Body of pancreas (tissue), 4 donors: ENCODE results near the gene GET3. TPM values are rescaled to one million over a fixed set of nuclear protein-coding genes. Genes with fewer than 3 reads are reported as not detected.
"Not testable (repeated sequence)": the region's sequence is repeated elsewhere in the genome, so short reads cannot be mapped to it uniquely, and the experiment has no call there.

Source experiments
- ATAC-seq: fragments of 150-250 bp; one replicate; pipeline ENCODE4 v1.9.1; 2016
- DNase-seq, 4 donors: peaks; one replicate each; pipeline ENCODE4 v3.0.0-alpha.2; 2019
- H3K27ac ChIP-seq, 4 donors: fragments of 200-600 bp; sonication (generic); 1 replicate in 3 of 4; 2 replicates in 1 of 4; pipeline versions ENCODE4 v1.5.1 to v1.6.1; 2016 to 2019; ENCODE audit warnings: mild to moderate bottlenecking in 1 of 4, mixed read lengths in 1 of 4, moderate library complexity in 1 of 4
- H3K27me3 ChIP-seq, 2 donors: fragments of 200-600 bp; sonication (generic); one replicate each; pipeline ENCODE4 v1.6.0; 2016; ENCODE audit warnings: mild to moderate bottlenecking in 1 of 2
- H3K36me3 ChIP-seq, 2 donors: fragments of 200-600 bp; sonication (generic); replicated peaks in 1 of 2; 2 replicates each; pipeline ENCODE4 v1.5.1; 2016; ENCODE audit warnings: low read depth in 2 of 2; ENCODE audit not compliant: insufficient read depth in 1 of 2
- H3K4me1 ChIP-seq: fragments of 200-600 bp; sonication (generic); one replicate; pipeline ENCODE4 v1.6.0; 2016
- H3K4me3 ChIP-seq, 2 donors: fragments of 200-600 bp; sonication (generic); 1 replicate in 1 of 2; 2 replicates in 1 of 2; pipeline ENCODE4 v1.5.1; 2016 to 2019
- H3K9me3 ChIP-seq, 3 donors: fragments of 200-600 bp; sonication (generic); 1 replicate in 2 of 3; 2 replicates in 1 of 3; pipeline ENCODE4 v1.5.1; 2016
- POLR2A ChIP-seq, 3 donors: fragments of 450-650 bp; IDR thresholded peaks; one replicate each; pipeline ENCODE4 v1.6.1; 2016; ENCODE audit warnings: antibody characterized with exemption in 3 of 3, mild to moderate bottlenecking in 2 of 3
- whole genome bisulfite sequencing, 2 donors: methylation state at CpG; one replicate each; pipeline ENCODE4 v1.1.5; 2017; 5-methylcytosine and 5-hydroxymethylcytosine counted together
- intact Hi-C: fragments of 100-400 bp; cut with DNase I; formaldehyde crosslinking; loops from one replicate; pipeline ENCODE4 v1.15.1; 2023
- total RNA-seq, 2 donors: library from RNA; depleted of rRNA; stranded (reverse); fragments of >200 nt; gene quantifications; one replicate each; pipeline ENCODE4 v1.1.0, GENCODE V29; 2016
- TF ChIP-seq, protein P1 (sequence below), 7 experiments: fragments of 450-650 bp in 4 of 7; fragments of 200-600 bp in 3 of 7; sonication (generic) in 3 of 7; IDR thresholded peaks; one replicate each; pipeline ENCODE4 v1.5.1; 2016 to 2019; ENCODE audit warnings: antibody characterized with exemption in 7 of 7

Gene GET3
- total RNA-seq, 2 donors from 2014 or later = 13.2 to 22.8 TPM

DNA sequence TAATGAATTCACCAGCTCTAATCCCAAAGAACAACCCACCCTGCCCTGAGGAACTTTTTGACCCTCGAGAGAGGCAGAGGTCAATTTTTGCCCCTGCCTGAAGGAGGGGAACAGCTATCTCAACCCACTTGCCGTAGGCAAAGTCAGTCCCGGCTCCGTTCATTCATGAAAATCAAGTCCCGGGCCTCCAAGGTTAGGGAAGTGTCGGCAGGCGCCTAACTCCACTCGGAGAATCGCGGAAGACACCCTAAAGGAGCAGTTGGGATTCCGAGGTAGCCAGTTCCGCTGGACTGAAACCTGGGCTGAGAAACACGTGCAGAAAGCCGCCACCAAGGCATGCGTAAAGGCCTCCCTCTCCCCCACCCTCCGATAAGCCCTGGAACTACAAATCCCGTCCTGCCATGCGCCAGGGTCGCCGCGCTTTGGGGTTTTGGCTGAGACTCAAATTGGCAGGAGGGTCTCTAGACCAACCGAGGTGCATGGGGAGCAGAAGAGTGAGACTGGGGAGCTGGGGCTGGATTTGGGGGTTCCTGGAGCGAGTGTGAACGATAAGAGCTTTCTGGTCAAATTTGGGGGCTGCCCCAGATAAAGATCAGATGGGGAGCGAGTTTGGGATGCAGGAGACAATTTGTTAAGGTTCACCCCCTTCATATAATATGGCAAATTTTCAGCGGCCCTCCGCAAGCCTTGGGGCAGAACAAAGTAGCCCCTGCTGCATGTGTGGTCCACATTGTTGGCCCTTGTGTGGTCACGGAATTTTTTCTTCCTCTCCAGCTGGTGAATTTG, 13.5 kb upstream of the GET3 start, which contains the start of gene TNPO2:
TNPO2 (minus strand) TSS at position 292 of the 786 bp plus-strand sequence. CDS start 2,955 bp downstream, outside the sequence.
- no peaks in the 10 kb centered on the region for H3K36me3 ChIP-seq
- H3K27me3 ChIP-seq = no peaks in the 10 kb centered on the region
- peak within 1 kb of the TSS; percentile 53 to 93 (median 88) for H3K27ac ChIP-seq
- ATAC-seq (no peak), DNase-seq (peak; percentile 54 to 64 (median 60))
- peaks cover 37% of the 10 kb centered on the region for H3K4me1 ChIP-seq
- intact Hi-C loops = no loop called here
- WGBS, 2 donors = 4 to 5% methylated on average over 25 to 28 of the region's 28 CpGs
- TF ChIP-seq POLR2A (IDR thresholded peaks at IDR 0.05) = peak in 1 of 3 donors; percentile 14
- TF ChIP-seq, protein P1, sequence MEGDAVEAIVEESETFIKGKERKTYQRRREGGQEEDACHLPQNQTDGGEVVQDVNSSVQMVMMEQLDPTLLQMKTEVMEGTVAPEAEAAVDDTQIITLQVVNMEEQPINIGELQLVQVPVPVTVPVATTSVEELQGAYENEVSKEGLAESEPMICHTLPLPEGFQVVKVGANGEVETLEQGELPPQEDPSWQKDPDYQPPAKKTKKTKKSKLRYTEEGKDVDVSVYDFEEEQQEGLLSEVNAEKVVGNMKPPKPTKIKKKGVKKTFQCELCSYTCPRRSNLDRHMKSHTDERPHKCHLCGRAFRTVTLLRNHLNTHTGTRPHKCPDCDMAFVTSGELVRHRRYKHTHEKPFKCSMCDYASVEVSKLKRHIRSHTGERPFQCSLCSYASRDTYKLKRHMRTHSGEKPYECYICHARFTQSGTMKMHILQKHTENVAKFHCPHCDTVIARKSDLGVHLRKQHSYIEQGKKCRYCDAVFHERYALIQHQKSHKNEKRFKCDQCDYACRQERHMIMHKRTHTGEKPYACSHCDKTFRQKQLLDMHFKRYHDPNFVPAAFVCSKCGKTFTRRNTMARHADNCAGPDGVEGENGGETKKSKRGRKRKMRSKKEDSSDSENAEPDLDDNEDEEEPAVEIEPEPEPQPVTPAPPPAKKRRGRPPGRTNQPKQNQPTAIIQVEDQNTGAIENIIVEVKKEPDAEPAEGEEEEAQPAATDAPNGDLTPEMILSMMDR (IDR thresholded peaks at IDR 0.05) = no peak
- H3K9me3 ChIP-seq = no peaks in the 10 kb centered on the region
- peak within 1 kb of the TSS; percentile 14 to 27 for H3K4me3 ChIP-seq

- WGBS, 2 donors = 87 to 96% methylated on average over 10 of the region's 10 CpGs
- H3K27ac ChIP-seq, H3K4me3 ChIP-seq, H3K27me3 ChIP-seq, ATAC-seq, intact Hi-C loops, H3K36me3 ChIP-seq, H3K9me3 ChIP-seq, DNase-seq: not testable (repeated sequence)
- peaks cover 29% of the 10 kb centered on the region for H3K4me1 ChIP-seq
These were observed 11.7 kb upstream of the GET3 start for GRCh38 chr19:12725612-12726011.

DNA sequence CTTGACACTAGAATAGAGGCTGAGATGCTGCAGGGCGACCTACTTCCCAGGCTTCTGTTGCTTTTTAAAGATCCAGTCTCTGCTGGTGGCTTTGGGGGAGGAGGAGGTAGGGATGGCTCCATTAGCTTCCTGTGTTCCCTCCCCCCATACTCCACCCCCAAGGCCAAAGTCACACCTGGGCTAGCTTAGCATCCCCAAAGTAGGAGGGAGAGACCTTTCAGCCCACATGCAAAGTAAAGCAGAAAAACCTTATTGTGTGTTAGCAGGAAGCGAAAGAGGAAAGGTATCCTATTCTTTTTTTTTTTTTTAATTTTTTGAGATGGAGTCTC, 10.3 kb upstream of the GET3 start:
- no peaks in the 10 kb centered on the region for H3K9me3 ChIP-seq
- no peak for DNase-seq
- H3K4me1 ChIP-seq = peaks cover 24% of the 10 kb centered on the region
- ATAC-seq = no peak
- no peak overlapping the region for H3K27ac ChIP-seq
- peaks cover 8 to 15% of the 10 kb centered on the region in 2 donors for H3K36me3 ChIP-seq
- H3K27me3 ChIP-seq = no peaks in the 10 kb centered on the region
- intact Hi-C loops = no loop called here
- no peak overlapping the region for H3K4me3 ChIP-seq
- WGBS, 2 donors = 90% methylated on average over 2 of the region's 2 CpGs
- TF ChIP-seq, protein P1 (IDR thresholded peaks at IDR 0.05) = no peak
- TF ChIP-seq POLR2A (IDR thresholded peaks at IDR 0.05) = no peak

- H3K36me3 ChIP-seq = peaks cover 8 to 15% of the 10 kb centered on the region in 2 donors
- intact Hi-C loops = no loop called here
- H3K27ac ChIP-seq = no peak overlapping the region
- H3K4me1 ChIP-seq = peaks cover 31% of the 10 kb centered on the region
- DNase-seq = no peak
- ATAC-seq = no peak
- H3K9me3 ChIP-seq = no peaks in the 10 kb centered on the region
- TF ChIP-seq, protein P1 (IDR thresholded peaks at IDR 0.05) = no peak
- no peak for TF ChIP-seq POLR2A (IDR thresholded peaks at IDR 0.05)
- no peak overlapping the region for H3K4me3 ChIP-seq
- WGBS, 2 donors = 89 to 90% methylated on average over 8 to 9 of the region's 9 CpGs
- H3K27me3 ChIP-seq = no peaks in the 10 kb centered on the region
These were observed 9.4 kb upstream of the GET3 start for GRCh38 chr19:12727745-12728433.

DNA sequence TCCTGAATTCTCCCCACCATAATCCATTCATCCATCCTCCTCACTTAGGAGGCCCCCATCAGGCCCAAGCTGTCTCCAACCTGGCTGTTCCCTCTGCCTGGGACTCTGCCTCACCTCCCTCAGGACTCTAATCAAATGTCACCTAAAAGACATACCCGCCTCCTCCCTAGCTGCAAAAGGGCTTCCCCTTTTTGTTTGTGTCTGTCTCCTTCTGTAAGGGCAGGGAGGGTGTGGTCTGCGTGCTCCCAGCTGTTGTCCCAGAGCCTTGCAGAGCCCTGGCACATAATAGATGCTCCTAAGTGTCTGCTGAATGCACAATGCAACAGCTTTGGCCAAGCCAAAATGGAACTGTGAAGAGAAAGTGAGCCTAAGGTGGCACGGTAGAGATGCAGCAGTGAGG, 7.2 kb upstream of the GET3 start:
- intact Hi-C loops = no loop called here
- TF ChIP-seq POLR2A (IDR thresholded peaks at IDR 0.05) = no peak
- H3K9me3 ChIP-seq = no peaks in the 10 kb centered on the region
- DNase-seq = no peak
- ATAC-seq = no peak
- H3K4me1 ChIP-seq = peaks cover 26% of the 10 kb centered on the region
- no peaks in the 10 kb centered on the region for H3K27me3 ChIP-seq
- H3K27ac ChIP-seq = no peak overlapping the region
- 82 to 86% methylated on average over 3 of the region's 3 CpGs for WGBS, 2 donors
- peaks cover 8 to 15% of the 10 kb centered on the region in 2 donors for H3K36me3 ChIP-seq
- no peak overlapping the region for H3K4me3 ChIP-seq
